ENCODE measurements around the gene HSPB2.

- TF ChIP-seq POLR2A (IDR thresholded peaks at IDR 0.05; ENCODE audit: low read length) (no peak), GATA1 (IDR thresholded peaks at IDR 0.05; ENCODE audit: low read depth, low read length) (no peak)
Measured at GRCh38 chr11:111960916-111961315, 48.4 kb downstream of the HSPB2 start.
